Suprapubic skin (tissue), 4 donors: Measurements from ENCODE around the gene DEUP1.

Source experiments
- EP300 ChIP-seq: sonication (generic); formaldehyde crosslinking; IDR thresholded peaks from one replicate; pipeline ENCODE4 v1.6.1; 2017; ENCODE audit warnings: antibody characterized with exemption
- POLR2A ChIP-seq, 2 donors: fragments of 450-650 bp; IDR thresholded peaks; one replicate each; pipeline ENCODE4 v1.6.1; 2017; ENCODE audit warnings: antibody characterized with exemption in 2 of 2, mild to moderate bottlenecking in 2 of 2, moderate library complexity in 2 of 2
- POLR2AphosphoS5 ChIP-seq, 3 donors: sonication (generic); formaldehyde crosslinking; IDR thresholded peaks; one replicate each; pipeline ENCODE4 v1.6.1; 2017; ENCODE audit warnings: antibody characterized with exemption in 3 of 3
- TF ChIP-seq, protein P1 (sequence below), 2 donors: fragments of 200-600 bp in 1 of 2; fragments of 450-650 bp in 1 of 2; sonication (generic) in 1 of 2; IDR thresholded peaks; one replicate each; pipeline ENCODE4 v1.5.1; 2016 to 2019; ENCODE audit warnings: antibody characterized with exemption in 2 of 2, mild to moderate bottlenecking in 1 of 2, moderate library complexity in 1 of 2

DNA sequence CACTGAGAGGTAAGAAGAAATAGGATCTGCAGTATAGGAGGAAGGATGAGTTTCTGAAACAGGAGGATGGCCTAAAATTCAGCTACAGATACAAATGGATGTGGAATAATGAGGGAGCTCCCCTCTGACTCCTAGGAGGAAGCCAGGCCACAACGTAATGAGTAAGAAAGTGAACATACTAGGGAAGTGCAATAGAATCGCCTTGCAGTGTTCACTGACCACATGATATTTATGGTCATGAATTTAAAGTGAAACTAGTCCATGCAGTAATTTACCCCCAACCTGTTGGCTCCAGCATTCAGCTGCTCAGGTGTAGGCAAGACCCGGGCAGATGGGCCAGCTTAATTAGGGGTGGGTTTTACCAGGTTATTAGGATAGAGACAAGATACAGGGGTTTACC lies 101.7 kb downstream of the DEUP1 start:
- TF ChIP-seq, protein P1, sequence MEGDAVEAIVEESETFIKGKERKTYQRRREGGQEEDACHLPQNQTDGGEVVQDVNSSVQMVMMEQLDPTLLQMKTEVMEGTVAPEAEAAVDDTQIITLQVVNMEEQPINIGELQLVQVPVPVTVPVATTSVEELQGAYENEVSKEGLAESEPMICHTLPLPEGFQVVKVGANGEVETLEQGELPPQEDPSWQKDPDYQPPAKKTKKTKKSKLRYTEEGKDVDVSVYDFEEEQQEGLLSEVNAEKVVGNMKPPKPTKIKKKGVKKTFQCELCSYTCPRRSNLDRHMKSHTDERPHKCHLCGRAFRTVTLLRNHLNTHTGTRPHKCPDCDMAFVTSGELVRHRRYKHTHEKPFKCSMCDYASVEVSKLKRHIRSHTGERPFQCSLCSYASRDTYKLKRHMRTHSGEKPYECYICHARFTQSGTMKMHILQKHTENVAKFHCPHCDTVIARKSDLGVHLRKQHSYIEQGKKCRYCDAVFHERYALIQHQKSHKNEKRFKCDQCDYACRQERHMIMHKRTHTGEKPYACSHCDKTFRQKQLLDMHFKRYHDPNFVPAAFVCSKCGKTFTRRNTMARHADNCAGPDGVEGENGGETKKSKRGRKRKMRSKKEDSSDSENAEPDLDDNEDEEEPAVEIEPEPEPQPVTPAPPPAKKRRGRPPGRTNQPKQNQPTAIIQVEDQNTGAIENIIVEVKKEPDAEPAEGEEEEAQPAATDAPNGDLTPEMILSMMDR (IDR thresholded peaks at IDR 0.05), result no peak
- TF ChIP-seq POLR2AphosphoS5 (IDR thresholded peaks at IDR 0.05) (no peak), POLR2A (IDR thresholded peaks at IDR 0.05) (no peak), EP300 (no peak)
